SK-N-SH (cell line): ENCODE data around the gene CNBD2. TPM values are rescaled to one million over a fixed set of nuclear protein-coding genes. Genes with fewer than 3 reads are reported as not detected.

Source experiments
- CTCF ChIA-PET: fragments of 300-600, 350-600 bp; formaldehyde crosslinking; extraction: SDS; loops from one replicate; lab custom pipeline; 2021; lab: Yijun Ruan, JAX
- POLR2A ChIA-PET: fragments of 350-600 bp; sonication (Branson Sonifier 250); formaldehyde crosslinking; extraction: SDS; loops from one replicate; lab custom pipeline; 2020; ENCODE audit warnings: antibody characterized with exemption, inconsistent platforms; lab: Yijun Ruan, JAX
- DNase-seq: peaks from one replicate; pipeline ENCODE4 v3.0.0; 2012
- H2AFZ ChIP-seq: fragments of 200-600 bp; sonication (generic); 2 replicates; pipeline ENCODE4 v1.8.1; 2016; ENCODE audit warnings: antibody characterized with exemption, mild to moderate bottlenecking, low read depth
- H3F3A ChIP-seq: fragments of 200-600 bp; sonication (generic); replicated peaks from 2 replicates; pipeline ENCODE3; 2016; ENCODE audit warnings: antibody characterized with exemption, mild to moderate bottlenecking; ENCODE audit not compliant: insufficient read depth
- H3K27ac ChIP-seq, 2 experiments: fragments of 200-500 bp in 1 of 2; fragments of 200-600 bp in 1 of 2; sonication (Bioruptor generic) in 1 of 2; sonication (generic), shearing (Covaris generic) in 1 of 2; 2 replicates each; pipeline versions ENCODE4 v1.5.1 to v1.6.1; 2014 to 2016; ENCODE audit warnings: low read depth in 2 of 2, inconsistent platforms in 1 of 2, low read length in 1 of 2, mild to moderate bottlenecking in 1 of 2, mixed read lengths in 1 of 2
- H3K27me3 ChIP-seq: fragments of 200-600 bp; sonication (generic), shearing (Covaris generic); 2 replicates; pipeline ENCODE4 v1.6.1; 2016; ENCODE audit warnings: mixed run types; ENCODE audit not compliant: insufficient read depth
- H3K36me3 ChIP-seq, 2 experiments: fragments of 200-500 bp in 1 of 2; fragments of 200-600 bp in 1 of 2; sonication (Bioruptor generic) in 1 of 2; sonication (generic) in 1 of 2; replicated peaks in 1 of 2; 2 replicates each; pipeline versions ENCODE3 to v1.5.1; 2014 to 2016; ENCODE audit warnings: low read length in 1 of 2, mild to moderate bottlenecking in 1 of 2; ENCODE audit not compliant: insufficient read depth in 2 of 2, control insufficient read depth in 1 of 2
- H3K4me1 ChIP-seq, 2 experiments: fragments of 200-500 bp in 1 of 2; fragments of 200-600 bp in 1 of 2; sonication (Bioruptor generic) in 1 of 2; sonication (generic), shearing (Covaris generic) in 1 of 2; 2 replicates each; pipeline versions ENCODE4 v1.5.1 to v1.6.1; 2014 to 2016; ENCODE audit warnings: low read depth in 1 of 2, low read length in 1 of 2, mixed run types in 1 of 2; ENCODE audit not compliant: insufficient read depth in 2 of 2, control insufficient read depth in 1 of 2
- H3K4me2 ChIP-seq: fragments of 200-600 bp; sonication (generic), shearing (Covaris generic); 2 replicates; pipeline ENCODE4 v1.6.1; 2017; ENCODE audit warnings: mixed run types
- H3K4me3 ChIP-seq, 2 experiments: fragments of 200-500 bp in 1 of 2; fragments of 200-600 bp in 1 of 2; sonication (Bioruptor generic) in 1 of 2; sonication (generic), shearing (Covaris generic) in 1 of 2; 2 replicates each; pipeline versions ENCODE4 v1.5.1 to v1.8.1; 2014 to 2016; ENCODE audit warnings: low read depth in 2 of 2, inconsistent platforms in 1 of 2, low read length in 1 of 2, mild to moderate bottlenecking in 1 of 2, mixed read lengths in 1 of 2, moderate library complexity in 1 of 2
- H3K79me2 ChIP-seq: fragments of 200-600 bp; sonication (generic); 2 replicates; pipeline ENCODE4 v1.8.1; 2017; ENCODE audit warnings: mild to moderate bottlenecking; ENCODE audit not compliant: insufficient read depth
- H3K9ac ChIP-seq: fragments of 200-600 bp; sonication (generic); 2 replicates; pipeline ENCODE4 v1.6.1; 2017; ENCODE audit warnings: mixed run types
- H3K9me2 ChIP-seq: fragments of 200-600 bp; sonication (generic); 2 replicates; pipeline ENCODE4 v1.6.1; 2017; ENCODE audit warnings: mixed run types
- H3K9me3 ChIP-seq: fragments of 200-600 bp; sonication (generic); 2 replicates; pipeline ENCODE4 v1.6.1; 2017; ENCODE audit warnings: mixed run types, mild to moderate bottlenecking, moderate library complexity
- H4K20me1 ChIP-seq: fragments of 200-600 bp; sonication (generic); 2 replicates; pipeline ENCODE4 v1.6.1; 2017; ENCODE audit warnings: mild to moderate bottlenecking, mixed run types; ENCODE audit not compliant: insufficient read depth
- EP300 ChIP-seq, 2 experiments: IDR thresholded peaks; 2 replicates each; pipeline versions ENCODE4 v1.4.0 to v1.6.1; 2012; ENCODE audit warnings: borderline replicate concordance in 1 of 2, low read depth in 1 of 2, low read length in 1 of 2
- FOSL2 ChIP-seq: IDR thresholded peaks from 2 replicates; pipeline ENCODE4 v1.4.0; 2012; ENCODE audit warnings: low read depth, mild to moderate bottlenecking, moderate library complexity, borderline replicate concordance
- FOXM1 ChIP-seq: IDR thresholded peaks from 2 replicates; pipeline ENCODE4 v1.4.0; 2012; ENCODE audit warnings: low read depth, mild to moderate bottlenecking
- GATA2 ChIP-seq: sonication (generic); formaldehyde crosslinking; IDR thresholded peaks from 2 replicates; pipeline ENCODE4 v1.5.0; 2020; ENCODE audit warnings: mild to moderate bottlenecking, missing genetic modification reagents
- MEF2A ChIP-seq: IDR thresholded peaks from 2 replicates; pipeline ENCODE4 v1.4.0; 2012; ENCODE audit warnings: low read depth, borderline replicate concordance
- REST ChIP-seq: IDR thresholded peaks from 2 replicates; pipeline ENCODE4 v1.6.1; 2012; ENCODE audit warnings: mild to moderate bottlenecking, low read depth, low read length, moderate library complexity
- RFX5 ChIP-seq: IDR thresholded peaks from 2 replicates; pipeline ENCODE4 v1.6.1; 2012; ENCODE audit warnings: mild to moderate bottlenecking, improper control_type of control experiment, low read length
- TCF12 ChIP-seq: IDR thresholded peaks from 2 replicates; pipeline ENCODE4 v1.4.0; 2012
- USF2 ChIP-seq: fragments of 150-350 bp; IDR thresholded peaks from 2 replicates; pipeline ENCODE4 v1.6.1; 2017; ENCODE audit warnings: antibody characterized with exemption, low read length, low read depth, borderline replicate concordance
- WGBS: methylation state at CpG from one replicate; pipeline ENCODE4 v1.1.6; 2017; ENCODE audit warnings: low lambda C conversion rate; 5-methylcytosine and 5-hydroxymethylcytosine counted together
- polyA plus RNA-seq, 3 experiments: library from polyadenylated mRNA; depleted of rRNA; stranded (reverse); fragments of >200 nt; gene quantifications; 2 replicates each; pipeline ENCODE4 v1.2.3, GENCODE V29; 2012

CNBD2 gene
- polyA plus RNA-seq, 1 of the 3 experiments (the other 2 are of a cell fraction) = 5.6 TPM

DNA sequence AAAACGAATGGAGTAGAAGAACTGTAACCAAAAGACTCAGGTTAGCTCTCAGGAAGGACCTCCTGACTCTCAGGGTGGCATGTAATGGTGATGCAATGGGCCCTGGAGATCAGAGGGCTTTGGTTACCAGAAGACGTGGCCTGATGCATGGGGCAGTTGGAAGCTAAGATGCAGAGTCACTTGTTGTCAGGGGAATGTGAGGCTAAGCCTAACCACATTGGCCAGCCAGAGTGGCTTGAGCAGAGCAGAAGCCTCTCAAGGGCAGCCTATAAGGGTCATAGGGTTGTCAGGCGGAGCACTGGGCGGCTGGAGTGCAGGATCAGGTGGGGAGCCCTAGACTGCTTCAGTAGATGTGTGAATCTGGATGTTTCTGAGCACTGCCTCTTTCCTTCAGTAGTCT is 5.9 kb downstream of the CNBD2 start:
- Histone ChIP-seq H4K20me1 (no peaks in the 10 kb centered on the region), H3K9ac (no peak overlapping the region), H3K4me2 (no peak overlapping the region), H3K36me3 (no peaks in the 10 kb centered on the region), H3K27ac (no peak overlapping the region), H3K79me2 (no peaks in the 10 kb centered on the region), H3K9me3 (no peaks in the 10 kb centered on the region), H3K4me3 (no peak overlapping the region), H3K9me2 (no peaks in the 10 kb centered on the region), H2AFZ (no peak overlapping the region), H3K4me1 (peaks cover 0 to 2% of the 10 kb centered on the region in 2 experiments; a peak in 1 of 4 replicates), H3F3A (no peaks in the 10 kb centered on the region), H3K27me3 (no peaks in the 10 kb centered on the region)
- ChIA-PET CTCF (interaction anchor here (3.5 kb wide), 1 partner anchor 18 kb away, joined by 25 read pairs; no protein-coding TSS in a partner anchor), POLR2A (interaction anchor here (1.0 kb wide), 1 partner anchor 21 kb away, joined by 3 read pairs; no protein-coding TSS in a partner anchor)
- 76% methylated on average over 4 of the region's 4 CpGs for WGBS
- DNase-seq = no peak
- TF ChIP-seq USF2 (no peak), RFX5 (peak; percentile 49; the same call in 1 of the 2 replicates)

GRCh38 chr20:35975576-35976373 is 7.4 kb downstream of the CNBD2 start:
- 73% methylated on average over 9 of the region's 9 CpGs for WGBS
- H3K27ac ChIP-seq = no peak overlapping the region

More at GRCh38 chr20:35975576-35976373, 7.4 kb downstream of the CNBD2 start:
- no peaks in the 10 kb centered on the region for H3F3A ChIP-seq
- H3K9me2 ChIP-seq = no peaks in the 10 kb centered on the region
- ChIA-PET POLR2A (no interaction called here), CTCF (interaction anchor here (1.1 to 2.2 kb wide), 4 partner anchors 15 to 163 kb away, joined by 3 to 11 read pairs (median 7); partner anchors contain the start of gene SCAND1)
- H3K9ac ChIP-seq = no peak overlapping the region
- H4K20me1 ChIP-seq = no peaks in the 10 kb centered on the region
- no peaks in the 10 kb centered on the region for H3K27me3 ChIP-seq
- no peaks in the 10 kb centered on the region for H3K9me3 ChIP-seq
- H3K4me2 ChIP-seq = no peak overlapping the region
- no peak overlapping the region for H3K4me3 ChIP-seq
- TF ChIP-seq MEF2A (no peak), GATA2 (CRISPR knock-in tag) (no peak), TCF12 (no peak), FOSL2 (no peak), EP300 (IDR thresholded peaks at IDR 0.05; ENCODE audit: borderline replicate concordance in 1 of 2, low read depth in 1 of 2, low read length in 1 of 2) (no peak), FOXM1 (no peak), REST (no peak)
- H3K4me1 ChIP-seq = peaks cover 0 to 2% of the 10 kb centered on the region in 2 experiments; a peak in 1 of 4 replicates
- H3K36me3 ChIP-seq = no peaks in the 10 kb centered on the region
- no peaks in the 10 kb centered on the region for H3K79me2 ChIP-seq
- H2AFZ ChIP-seq = no peak overlapping the region
- DNase-seq = no peak
